Endothelial cell of umbilical vein (primary cell): ENCODE data around the gene TOB1. TPM values are rescaled to one million over a fixed set of nuclear protein-coding genes. Genes with fewer than 3 reads are reported as not detected.

Experiments used
- BruUV-seq: library from RNA; stranded (reverse); fragments of 400-500 nt; replicated peaks from 2 replicates; lab custom pipeline; 2021; lab: Mats Ljungman, UMichigan
- CTCF ChIA-PET: fragments of 300-600, 350-600 bp; sonication (Branson Sonifier 250); formaldehyde crosslinking; loops from one replicate; lab custom pipeline; 2021; ENCODE audit warnings: antibody characterized with exemption, inconsistent platforms; lab: Charles Lee
- POLR2A ChIA-PET: fragments of 300-600, 350-600 bp; sonication (Branson Sonifier 250); formaldehyde crosslinking; loops from one replicate; lab custom pipeline; 2021; ENCODE audit warnings: antibody characterized with exemption, inconsistent platforms; lab: Charles Lee
- DNase-seq: peaks from one replicate; pipeline ENCODE4 v3.0.0-alpha.2; 2011; ENCODE audit warnings: low read depth, low spot score
- FAIRE-seq: peaks from 2 replicates; lab custom pipeline; 2011; peaks lifted over from hg19 to GRCh38; lab: Jason Lieb, UNC
- H2AFZ ChIP-seq: 2 replicates; pipeline ENCODE4 v1.6.0; 2012; ENCODE audit warnings: low read depth, low read length, control low read depth, inconsistent platforms
- H3K27ac ChIP-seq: 2 replicates; pipeline ENCODE4 v1.5.1; 2011; ENCODE audit warnings: low read depth, mild to moderate bottlenecking, control low read depth, low read length, moderate library complexity; ENCODE audit not compliant: insufficient read depth
- H3K27me3 ChIP-seq, 2 experiments: 2 replicates each; pipeline versions ENCODE4 v1.6.0 to v1.6.1; 2011; ENCODE audit warnings: low read length in 2 of 2, mixed read lengths in 1 of 2; ENCODE audit not compliant: control insufficient read depth in 2 of 2, insufficient read depth in 2 of 2
- H3K36me3 ChIP-seq, 2 experiments: 2 replicates in 1 of 2; 3 replicates in 1 of 2; pipeline ENCODE4 v1.5.1; 2011; ENCODE audit warnings: low read length in 2 of 2, mild to moderate bottlenecking in 1 of 2, moderate library complexity in 1 of 2; ENCODE audit not compliant: control insufficient read depth in 2 of 2, insufficient read depth in 2 of 2; ENCODE audit errors: extremely low read depth in 1 of 2
- H3K4me1 ChIP-seq: 3 replicates; pipeline ENCODE4 v1.5.1; 2011; ENCODE audit warnings: mild to moderate bottlenecking, low read length; ENCODE audit not compliant: control insufficient read depth, insufficient read depth; ENCODE audit errors: extremely low read depth
- H3K4me2 ChIP-seq: 2 replicates; pipeline ENCODE4 v1.6.1; 2011; ENCODE audit warnings: low read length, control low read depth, mixed read lengths; ENCODE audit not compliant: insufficient read depth
- H3K4me3 ChIP-seq, 3 experiments: fragments of 200-600 bp in 1 of 3; sonication (generic), shearing (Covaris generic) in 1 of 3; replicated peaks in 1 of 3; 2 replicates each; pipeline ENCODE4 v1.5.1; 2011 to 2016; ENCODE audit warnings: control low read depth in 3 of 3, low read length in 3 of 3, mild to moderate bottlenecking in 2 of 3, inconsistent platforms in 1 of 3, low read depth in 1 of 3, moderate library complexity in 1 of 3; ENCODE audit not compliant: insufficient read depth in 1 of 3
- H3K79me2 ChIP-seq: 2 replicates; pipeline ENCODE4 v1.6.0; 2012; ENCODE audit warnings: low read length, inconsistent platforms; ENCODE audit not compliant: control insufficient read depth, insufficient read depth
- H3K9ac ChIP-seq: replicated peaks from 2 replicates; pipeline ENCODE3; 2011; ENCODE audit warnings: low read length, control low read depth; ENCODE audit not compliant: insufficient read depth; ENCODE audit errors: extremely low read depth
- H3K9me1 ChIP-seq: replicated peaks from 3 replicates; pipeline ENCODE4 v1.6.0; 2011; ENCODE audit warnings: mild to moderate bottlenecking, low read length; ENCODE audit not compliant: control insufficient read depth, insufficient read depth; ENCODE audit errors: extremely low read depth
- H3K9me3 ChIP-seq: replicated peaks from 2 replicates; pipeline ENCODE4 v1.5.1; 2012; ENCODE audit warnings: low read length, inconsistent platforms; ENCODE audit not compliant: control insufficient read depth, insufficient read depth
- H4K20me1 ChIP-seq: replicated peaks from 2 replicates; pipeline ENCODE3; 2011; ENCODE audit warnings: mild to moderate bottlenecking, low read length; ENCODE audit not compliant: control insufficient read depth, insufficient read depth; ENCODE audit errors: extremely low read depth
- CTCF ChIP-seq, 2 donors: IDR thresholded peaks; 1 replicate in 1 of 2; 2 replicates in 1 of 2; pipeline ENCODE4 v1.5.1; 2011; ENCODE audit warnings: low read length in 2 of 2, mild to moderate bottlenecking in 2 of 2, moderate library complexity in 2 of 2, control low read depth in 1 of 2, inconsistent platforms in 1 of 2, low read depth in 1 of 2; ENCODE audit not compliant: insufficient read depth in 1 of 2; ENCODE audit errors: extremely low read depth in 1 of 2
- EZH2 ChIP-seq: IDR thresholded peaks from 2 replicates; pipeline ENCODE4 v1.6.1; 2012; ENCODE audit warnings: borderline replicate concordance, low read depth, mild to moderate bottlenecking, moderate library complexity, low read length, inconsistent platforms; ENCODE audit not compliant: severe bottlenecking
- FOS ChIP-seq: IDR thresholded peaks from 2 replicates; pipeline ENCODE4 v1.6.1; 2011; ENCODE audit warnings: mild to moderate bottlenecking, low read length, moderate library complexity, borderline replicate concordance; ENCODE audit not compliant: insufficient read depth
- GATA2 ChIP-seq: IDR thresholded peaks from 2 replicates; pipeline ENCODE4 v1.7.0; 2011; ENCODE audit warnings: low read depth, mild to moderate bottlenecking, moderate library complexity, mixed read lengths, low read length; ENCODE audit not compliant: insufficient read length, insufficient read depth
- JUN ChIP-seq: IDR thresholded peaks from 2 replicates; pipeline ENCODE4 v1.6.1; 2011; ENCODE audit warnings: borderline replicate concordance, low read depth; ENCODE audit not compliant: insufficient read length, insufficient read depth
- MAX ChIP-seq: IDR thresholded peaks from 2 replicates; pipeline ENCODE4 v1.6.1; 2011; ENCODE audit not compliant: insufficient read depth, insufficient read length
- MYC ChIP-seq: IDR thresholded peaks from one replicate; pipeline ENCODE4 v1.6.1; 2011; ENCODE audit warnings: mild to moderate bottlenecking, low read depth, low read length
- POLR2A ChIP-seq: IDR thresholded peaks from 2 replicates; pipeline ENCODE4 v1.6.1; 2012; ENCODE audit warnings: low read depth, mild to moderate bottlenecking, control low read depth, low read length
- POLR2AphosphoS5 ChIP-seq: IDR thresholded peaks from 2 replicates; pipeline ENCODE4 v1.6.1; 2012; ENCODE audit warnings: low read depth, mild to moderate bottlenecking, control low read depth, low read length, moderate library complexity; ENCODE audit not compliant: insufficient read depth
- dilution Hi-C: fragments of 300-500 bp; cut with MboI; formaldehyde crosslinking; loops from one replicate; pipeline ENCODE4 v1.15.0; 2019; ENCODE audit warnings: low sequenced_read_pairs; ENCODE audit not compliant: extremely low pct_ligation_motif_present
- intact Hi-C: fragments of 100-400 bp; cut with micrococcal nuclease; formaldehyde crosslinking; loops from one replicate; pipeline ENCODE4 v1.10.0; 2022
- polyA plus RNA-seq, 4 experiments: library from polyadenylated mRNA; depleted of rRNA in 3 of 4; stranded (reverse) in 3 of 4; unstranded in 1 of 4; fragments of >200 nt; gene quantifications; 2 replicates each; pipeline versions ENCODE4 v1.2.1 to v1.2.3, GENCODE V29; 2011 to 2012; ENCODE audit warnings: missing spikeins in 1 of 4
- total RNA-seq: library from RNA; stranded (reverse); gene quantifications from 2 replicates; pipeline ENCODE4 v1.2.3, GENCODE V29; 2021

The TOB1 gene
- total and polyA plus RNA-seq, 2 donors (not counting 3 experiments of a cell fraction or from before 2014, with no cell fraction given): 3.3 to 12.9 TPM

DNA sequence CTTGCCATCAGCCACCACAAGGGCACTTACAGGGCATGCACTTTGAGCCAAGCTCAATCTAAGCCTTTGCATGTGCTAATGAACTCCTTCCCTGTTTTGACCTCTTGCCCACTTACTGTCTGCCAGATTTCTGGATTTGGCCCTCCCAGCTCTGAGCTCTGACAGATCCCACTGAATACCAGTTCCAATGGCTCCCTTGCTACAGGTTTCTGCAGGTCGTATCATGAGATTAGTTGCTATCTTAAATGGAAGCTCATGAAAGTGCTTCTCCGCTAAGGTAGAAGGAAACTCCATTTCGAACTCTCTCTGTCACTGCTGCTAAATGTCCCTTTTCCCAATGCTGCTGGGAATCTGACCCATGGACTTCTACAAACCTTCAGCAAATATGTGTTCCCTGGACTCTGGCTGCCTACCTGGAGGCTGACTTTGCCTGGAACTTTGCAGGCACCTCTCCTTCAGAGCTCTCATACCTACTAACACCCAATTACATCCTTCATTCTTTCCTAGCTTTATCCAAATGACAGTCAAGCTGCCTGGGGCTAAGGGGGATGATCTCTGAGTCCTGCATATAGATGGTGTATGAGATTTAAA is 23.5 kb upstream of the TOB1 start:
- H2AFZ ChIP-seq: no peak overlapping the region
- no peak overlapping the region for H3K9ac ChIP-seq
- no peaks in the 10 kb centered on the region for H3K79me2 ChIP-seq
- no peaks in the 10 kb centered on the region for H3K4me1 ChIP-seq
- no peak overlapping the region for H3K27ac ChIP-seq
- POLR2A ChIA-PET: no interaction called here
- intact Hi-C loops: no loop called here
- dilution Hi-C loops: no loop called here
- H4K20me1 ChIP-seq: no peaks in the 10 kb centered on the region
- H3K9me1 ChIP-seq: no peaks in the 10 kb centered on the region
- CTCF ChIA-PET: no interaction called here
- peaks cover 5 to 11% of the 10 kb centered on the region in 2 experiments for H3K27me3 ChIP-seq
- no peaks in the 10 kb centered on the region for H3K36me3 ChIP-seq
- FAIRE-seq: no peak
- no peak for TF ChIP-seq FOS
- no peak for TF ChIP-seq JUN
- no peak for TF ChIP-seq MYC
- TF ChIP-seq POLR2AphosphoS5: no peak
- no peak for TF ChIP-seq CTCF (IDR thresholded peaks at IDR 0.05; ENCODE audit: extremely low read depth in 1 of 2, insufficient read depth in 1 of 2, low read depth in 1 of 2, low read length in 2 of 2)
- no peak for TF ChIP-seq POLR2A
- no peak for TF ChIP-seq MAX
- TF ChIP-seq EZH2: no peak
- TF ChIP-seq GATA2: no peak
- no peak overlapping the region for H3K4me2 ChIP-seq
- no peaks in the 10 kb centered on the region for H3K9me3 ChIP-seq
- DNase-seq: no peak
- BruUV-seq: no TSS peak
- H3K4me3 ChIP-seq: no peak overlapping the region
